Mesendoderm (in vitro differentiated cells): Measurements from ENCODE around the gene NHSL2.

Experiments used
- DNase-seq: peaks from one replicate; pipeline ENCODE4 v3.0.0; 2013
- H2AK5ac ChIP-seq: 2 replicates; pipeline ENCODE4 v1.6.1; 2013; ENCODE audit warnings: low read length, inconsistent platforms
- H2BK120ac ChIP-seq: 2 replicates; pipeline ENCODE4 v1.6.1; 2013; ENCODE audit warnings: low read depth, mild to moderate bottlenecking, low read length, moderate library complexity, mixed read lengths
- H2BK15ac ChIP-seq: replicated peaks from 2 replicates; pipeline ENCODE4 v1.6.1; 2013; ENCODE audit warnings: low read depth, mild to moderate bottlenecking, moderate library complexity
- H2BK5ac ChIP-seq: 2 replicates; pipeline ENCODE4 v1.6.1; 2013; ENCODE audit warnings: low read length, inconsistent platforms
- H3K18ac ChIP-seq: 2 replicates; pipeline ENCODE4 v1.6.1; 2013; ENCODE audit warnings: mild to moderate bottlenecking, low read length, mixed read lengths
- H3K23ac ChIP-seq: one replicate; pipeline ENCODE4 v1.6.1; 2013; ENCODE audit warnings: low read length
- H3K27ac ChIP-seq: 2 replicates; pipeline ENCODE4 v1.5.1; 2013; ENCODE audit warnings: low read depth, mild to moderate bottlenecking, inconsistent platforms, low read length, moderate library complexity
- H3K27me3 ChIP-seq: 2 replicates; pipeline ENCODE4 v1.6.1; 2013; ENCODE audit warnings: low read length, control low read depth, mild to moderate bottlenecking, inconsistent platforms; ENCODE audit not compliant: insufficient read depth, poor library complexity
- H3K36me3 ChIP-seq: 2 replicates; pipeline ENCODE4 v1.6.1; 2013; ENCODE audit warnings: low read length, inconsistent platforms; ENCODE audit not compliant: control insufficient read depth, insufficient read depth
- H3K4ac ChIP-seq: one replicate; pipeline ENCODE4 v1.6.1; 2013; ENCODE audit warnings: low read depth, mild to moderate bottlenecking, low read length, moderate library complexity
- H3K4me1 ChIP-seq: 2 replicates; pipeline ENCODE4 v1.6.1; 2013; ENCODE audit warnings: low read depth, low read length, inconsistent platforms; ENCODE audit not compliant: control insufficient read depth
- H3K4me2 ChIP-seq: 2 replicates; pipeline ENCODE4 v1.6.1; 2013; ENCODE audit warnings: low read length
- H3K4me3 ChIP-seq: 2 replicates; pipeline ENCODE4 v1.5.1; 2013; ENCODE audit warnings: mild to moderate bottlenecking, low read length
- H3K56ac ChIP-seq: one replicate; pipeline ENCODE4 v1.6.1; 2013; ENCODE audit warnings: low read length
- H3K79me1 ChIP-seq: 2 replicates; pipeline ENCODE4 v1.6.1; 2013; ENCODE audit warnings: low read length, inconsistent platforms
- H3K79me2 ChIP-seq: 2 replicates; pipeline ENCODE4 v1.6.1; 2013; ENCODE audit warnings: mild to moderate bottlenecking, low read length; ENCODE audit not compliant: control insufficient read depth, insufficient read depth
- H3K9ac ChIP-seq: 2 replicates; pipeline ENCODE4 v1.6.1; 2013; ENCODE audit warnings: low read length, inconsistent platforms
- H4K5ac ChIP-seq: one replicate; pipeline ENCODE4 v1.6.1; 2013; ENCODE audit warnings: low read length
- H4K8ac ChIP-seq: one replicate; pipeline ENCODE4 v1.6.1; 2013; ENCODE audit warnings: low read depth, mild to moderate bottlenecking, control low read depth, low read length, moderate library complexity
- WGBS: extraction: QIAGEN DNeasy Blood & Tissue Kit; methylation state at CpG from one replicate; pipeline ENCODE4 v1.1.7; 2013; ENCODE audit warnings: low lambda C conversion rate, missing lambda C conversion rate; ENCODE audit not compliant: insufficient coverage; ENCODE audit errors: extremely low coverage; 5-methylcytosine and 5-hydroxymethylcytosine counted together

Gene NHSL2

DNA sequence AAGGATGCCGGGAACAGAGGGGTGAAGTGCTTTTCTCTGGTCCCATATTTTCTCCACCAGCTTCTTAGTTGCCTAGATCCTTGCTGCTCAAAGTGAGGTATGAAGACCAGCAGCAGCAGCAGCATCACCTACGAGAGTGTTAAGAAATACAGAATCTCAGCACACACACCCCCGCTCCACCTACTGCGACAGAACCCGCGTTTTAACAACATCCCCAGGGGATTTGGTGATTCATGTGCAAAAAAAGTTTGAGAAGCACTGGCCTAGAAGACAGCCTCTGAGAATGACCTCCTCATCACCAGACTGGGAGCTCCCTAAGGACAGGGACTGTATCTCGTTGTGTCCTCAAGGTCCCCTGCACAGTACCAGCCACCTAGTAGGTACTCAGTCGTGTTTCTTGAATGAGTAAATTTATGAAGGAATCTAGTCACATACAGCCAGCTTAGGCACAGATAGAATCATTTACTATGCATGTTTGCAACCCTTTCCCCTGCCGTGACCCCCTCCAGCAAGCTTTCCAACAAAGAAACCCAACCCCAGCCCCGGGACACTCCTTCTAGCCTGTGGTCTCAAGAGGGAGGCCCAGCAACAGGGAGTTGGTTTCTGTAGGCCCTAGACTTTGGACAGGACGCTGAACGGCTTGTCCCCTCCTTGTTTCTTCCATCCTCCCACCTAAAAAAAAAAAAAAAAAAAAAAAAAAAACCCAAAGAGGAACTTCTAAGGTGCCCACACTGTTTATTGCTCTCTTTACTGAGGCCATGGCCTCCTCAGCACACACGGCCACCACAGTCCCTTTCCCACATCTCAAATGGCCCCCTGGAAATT is 199.6 kb downstream of the NHSL2 start:
- H3K79me2 ChIP-seq: no peaks in the 10 kb centered on the region
- no peak overlapping the region for H2AK5ac ChIP-seq
- no peak overlapping the region for H3K9ac ChIP-seq
- H3K18ac ChIP-seq: no peak overlapping the region
- H3K4me2 ChIP-seq: no peak overlapping the region
- no peak overlapping the region for H2BK15ac ChIP-seq
- no peak for DNase-seq
- H3K79me1 ChIP-seq: no peaks in the 10 kb centered on the region
- no CpG with 5 or more reads among the region's 13 CpGs for WGBS
- H3K4ac ChIP-seq: no peak overlapping the region
- no peaks in the 10 kb centered on the region for H3K36me3 ChIP-seq
- no peak overlapping the region for H2BK5ac ChIP-seq
- no peaks in the 10 kb centered on the region for H3K27me3 ChIP-seq
- no peak overlapping the region for H3K27ac ChIP-seq
- H3K4me1 ChIP-seq: peaks cover 4% of the 10 kb centered on the region
- H3K56ac ChIP-seq: no peak overlapping the region
- no peak overlapping the region for H4K8ac ChIP-seq
- H4K5ac ChIP-seq: no peak overlapping the region
- no peak overlapping the region for H3K4me3 ChIP-seq
- H2BK120ac ChIP-seq: no peak overlapping the region
- no peak overlapping the region for H3K23ac ChIP-seq

DNA sequence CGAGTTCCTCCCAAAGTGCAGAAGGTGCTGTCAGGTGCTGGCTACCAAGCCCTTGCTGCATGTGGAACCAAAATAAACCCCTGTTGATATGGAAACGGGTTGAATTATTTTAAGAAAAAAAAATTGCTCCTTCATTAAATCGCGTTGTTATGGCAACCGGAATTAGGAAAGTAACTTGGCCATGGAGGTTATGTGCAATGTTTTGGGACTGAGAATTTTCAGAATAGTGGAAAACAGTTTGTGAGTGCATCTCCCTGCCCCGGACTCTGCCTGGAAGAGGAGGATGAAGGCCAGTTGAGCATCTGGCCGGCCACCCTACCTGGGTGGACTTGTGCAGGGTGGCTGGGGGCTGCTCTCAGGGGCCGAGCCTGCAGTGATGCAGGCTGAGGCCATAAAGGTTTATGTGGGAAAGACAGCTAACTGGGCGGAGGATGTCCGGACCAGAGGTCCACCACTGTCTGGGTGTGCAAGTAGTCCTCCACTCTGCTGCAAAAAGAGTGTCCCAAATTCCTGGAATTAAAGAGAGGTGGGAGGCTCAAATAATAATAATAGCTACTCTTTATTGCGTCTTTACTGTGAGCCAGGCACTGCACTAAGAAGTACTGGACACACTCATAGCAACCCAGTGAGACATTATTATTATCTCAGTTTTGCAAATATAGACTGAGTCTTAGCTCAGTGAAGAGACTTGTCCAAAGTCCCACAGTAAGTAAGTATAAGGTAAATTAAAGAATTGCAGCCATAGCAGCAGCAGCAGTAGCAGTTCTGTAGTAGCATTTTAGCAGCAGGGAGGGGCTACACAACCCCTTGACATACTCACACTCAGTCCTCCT is 200.4 kb downstream of the NHSL2 start:
- Histone ChIP-seq H3K56ac (no peak overlapping the region), H3K4me3 (no peak overlapping the region), H3K36me3 (no peaks in the 10 kb centered on the region), H2BK120ac (no peak overlapping the region), H3K4ac (no peak overlapping the region), H3K79me2 (no peaks in the 10 kb centered on the region), H3K18ac (no peak overlapping the region), H4K5ac (no peak overlapping the region), H3K4me2 (no peak overlapping the region), H2AK5ac (no peak overlapping the region), H2BK5ac (no peak overlapping the region), H3K79me1 (no peaks in the 10 kb centered on the region), H2BK15ac (no peak overlapping the region), H4K8ac (no peak overlapping the region), H3K23ac (no peak overlapping the region), H3K4me1 (peaks cover 4% of the 10 kb centered on the region), H3K9ac (no peak overlapping the region), H3K27ac (no peak overlapping the region), H3K27me3 (no peaks in the 10 kb centered on the region)
- DNase-seq: no peak
- no CpG with 5 or more reads among the region's 11 CpGs for WGBS

DNA sequence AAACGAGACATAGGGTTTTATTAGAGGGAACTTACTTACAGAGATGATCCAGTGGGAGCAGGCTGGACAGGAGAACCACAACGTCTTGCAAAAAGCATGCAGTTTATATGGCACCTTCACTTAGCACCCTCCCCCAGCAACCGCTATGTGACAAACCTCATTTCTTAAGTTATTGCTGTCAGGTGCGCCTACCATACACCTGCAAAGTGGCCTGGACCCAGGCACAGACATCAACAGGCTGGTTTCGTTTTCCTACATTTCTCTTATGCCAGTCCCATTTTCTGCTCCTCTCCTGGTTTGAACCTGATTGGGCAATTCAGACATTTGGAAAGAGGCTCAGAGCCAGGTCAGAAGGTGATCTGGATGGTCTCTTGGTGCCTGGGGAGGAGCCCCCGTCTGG is 202.8 kb downstream of the NHSL2 start:
- Histone ChIP-seq H3K4me3 (no peak overlapping the region), H2BK120ac (no peak overlapping the region), H2BK5ac (no peak overlapping the region), H3K79me1 (no peaks in the 10 kb centered on the region), H3K36me3 (no peaks in the 10 kb centered on the region), H4K8ac (no peak overlapping the region), H2BK15ac (no peak overlapping the region), H3K4me2 (no peak overlapping the region), H3K27me3 (no peaks in the 10 kb centered on the region), H3K79me2 (no peaks in the 10 kb centered on the region), H4K5ac (no peak overlapping the region), H2AK5ac (no peak overlapping the region), H3K56ac (peak overlapping the region; percentile 7), H3K23ac (no peak overlapping the region), H3K27ac (no peak overlapping the region), H3K18ac (no peak overlapping the region), H3K4ac (no peak overlapping the region), H3K4me1 (peaks cover 4% of the 10 kb centered on the region), H3K9ac (no peak overlapping the region)
- no CpG with 5 or more reads among the region's 6 CpGs for WGBS
- DNase-seq: no peak

DNA sequence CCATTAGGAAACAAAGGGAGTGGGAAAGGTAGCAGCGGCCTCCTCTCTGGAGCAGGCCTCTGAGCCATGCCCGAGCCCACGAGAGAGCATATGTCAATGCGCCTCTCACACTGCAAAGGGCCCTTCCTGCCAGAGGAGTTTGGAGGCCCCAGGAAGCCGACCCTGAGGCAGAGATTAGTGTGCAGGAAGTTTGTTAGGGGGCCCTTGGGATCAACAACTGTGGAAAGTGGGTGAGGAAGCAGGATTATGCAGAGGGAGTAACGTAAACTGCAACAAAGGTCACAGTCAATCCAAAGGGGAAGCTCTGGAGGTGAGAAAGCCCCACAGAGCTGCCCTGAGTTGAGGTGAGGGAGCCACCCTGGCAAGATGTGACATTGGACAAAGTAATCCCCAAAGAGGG is 203.7 kb downstream of the NHSL2 start:
- H3K4me1 ChIP-seq: peaks cover 4% of the 10 kb centered on the region
- no peak overlapping the region for H2BK15ac ChIP-seq
- H3K56ac ChIP-seq: peak overlapping the region; percentile 25
- H3K23ac ChIP-seq: no peak overlapping the region
- no peak overlapping the region for H3K4ac ChIP-seq
- WGBS: no CpG with 5 or more reads among the region's 6 CpGs
- no peaks in the 10 kb centered on the region for H3K27me3 ChIP-seq
- no peak overlapping the region for H3K18ac ChIP-seq
- no peak overlapping the region for H2AK5ac ChIP-seq
- H3K79me1 ChIP-seq: no peaks in the 10 kb centered on the region
- no peak overlapping the region for H3K4me3 ChIP-seq
- no peak overlapping the region for H4K5ac ChIP-seq
- H4K8ac ChIP-seq: no peak overlapping the region
- H3K36me3 ChIP-seq: no peaks in the 10 kb centered on the region
- no peaks in the 10 kb centered on the region for H3K79me2 ChIP-seq
- H3K9ac ChIP-seq: no peak overlapping the region
- no peak for DNase-seq
- no peak overlapping the region for H3K27ac ChIP-seq
- H3K4me2 ChIP-seq: no peak overlapping the region
- no peak overlapping the region for H2BK120ac ChIP-seq
- peak overlapping the region; percentile 35 for H2BK5ac ChIP-seq

DNA sequence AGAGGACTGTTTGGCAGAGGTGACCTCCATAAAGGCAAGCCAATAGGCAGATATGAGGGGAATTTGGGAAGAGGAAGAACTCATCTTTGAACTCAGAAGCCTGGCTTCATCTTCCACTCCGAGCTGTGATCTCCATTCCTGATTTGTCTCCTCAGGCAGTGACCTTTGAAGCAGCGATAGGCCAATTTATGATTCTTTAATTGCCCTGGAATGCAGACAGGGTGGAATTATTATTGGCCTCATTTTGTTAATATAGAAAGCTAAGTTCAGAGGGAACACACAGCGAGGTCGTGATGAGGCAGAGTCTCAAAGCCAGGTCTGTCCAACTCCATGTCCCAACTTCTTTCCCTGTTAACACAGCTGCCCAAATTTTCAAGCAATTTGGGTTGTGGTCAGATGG is 204.2 kb downstream of the NHSL2 start:
- Histone ChIP-seq H3K23ac (no peak overlapping the region), H3K79me2 (no peaks in the 10 kb centered on the region), H4K8ac (no peak overlapping the region), H2AK5ac (no peak overlapping the region), H3K18ac (peak overlapping the region; percentile 60), H2BK5ac (peak overlapping the region; percentile 35), H3K27ac (no peak overlapping the region), H3K27me3 (no peaks in the 10 kb centered on the region), H3K56ac (no peak overlapping the region), H3K4me3 (no peak overlapping the region), H3K4ac (no peak overlapping the region), H2BK120ac (no peak overlapping the region), H3K9ac (no peak overlapping the region), H4K5ac (no peak overlapping the region), H3K4me1 (peaks cover 4% of the 10 kb centered on the region), H3K36me3 (no peaks in the 10 kb centered on the region), H2BK15ac (no peak overlapping the region), H3K79me1 (no peaks in the 10 kb centered on the region), H3K4me2 (no peak overlapping the region)
- no peak for DNase-seq
- WGBS: no CpG with 5 or more reads among the region's 4 CpGs
